ENCODE measurements around the gene ACOX1. TPM values are rescaled to one million over a fixed set of nuclear protein-coding genes. Genes with fewer than 3 reads are reported as not detected.

ACOX1 gene
- total and polyA plus RNA-seq, 2 of the 13 experiments (the other 11 are each of a cell fraction or from before 2014, with no cell fraction given), result 86.4 to 120 TPM

DNA sequence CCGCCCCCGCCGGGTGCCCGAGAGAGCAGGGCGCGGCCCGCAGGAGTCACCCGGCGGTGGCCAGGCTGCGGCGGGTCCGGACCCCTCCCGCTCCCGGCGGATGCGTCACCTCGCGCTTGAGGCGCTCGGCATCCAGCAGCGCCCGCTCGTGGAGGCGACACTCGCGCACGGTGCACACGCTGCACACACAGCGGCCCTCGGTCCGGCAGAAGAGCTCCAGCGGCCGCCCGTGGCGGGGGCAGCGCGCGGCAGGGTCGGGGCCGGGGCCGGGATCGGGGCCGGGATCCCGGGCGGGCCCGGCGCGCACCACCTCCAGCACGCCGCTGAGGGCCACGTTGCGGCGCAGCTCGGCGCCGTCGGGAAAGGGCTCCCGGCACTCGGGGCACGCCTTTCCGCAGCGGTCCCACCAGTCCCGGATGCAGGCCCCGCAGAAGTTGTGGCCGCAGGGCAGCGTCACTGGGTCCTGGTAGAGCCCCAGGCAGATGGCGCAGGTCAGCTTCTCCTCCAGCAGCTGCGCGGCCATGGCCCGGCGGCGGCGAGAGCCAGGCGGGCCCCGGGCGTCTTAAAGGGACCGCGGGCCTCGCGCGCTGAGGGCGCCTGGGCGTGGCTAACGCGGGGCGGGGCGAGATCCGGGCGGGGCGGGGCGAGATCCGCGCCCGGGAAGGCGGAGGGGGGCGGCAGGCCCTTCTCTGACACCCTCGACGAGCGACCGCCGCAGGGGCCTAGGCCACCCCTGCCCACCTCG is 82.4 kb downstream of the ACOX1 start, which contains the start of gene TRIM65 (continued):
- TF ChIP-seq, protein P1, sequence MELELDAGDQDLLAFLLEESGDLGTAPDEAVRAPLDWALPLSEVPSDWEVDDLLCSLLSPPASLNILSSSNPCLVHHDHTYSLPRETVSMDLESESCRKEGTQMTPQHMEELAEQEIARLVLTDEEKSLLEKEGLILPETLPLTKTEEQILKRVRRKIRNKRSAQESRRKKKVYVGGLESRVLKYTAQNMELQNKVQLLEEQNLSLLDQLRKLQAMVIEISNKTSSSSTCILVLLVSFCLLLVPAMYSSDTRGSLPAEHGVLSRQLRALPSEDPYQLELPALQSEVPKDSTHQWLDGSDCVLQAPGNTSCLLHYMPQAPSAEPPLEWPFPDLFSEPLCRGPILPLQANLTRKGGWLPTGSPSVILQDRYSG (CRISPR knock-in tag; IDR thresholded peaks at IDR 0.05), result peak; percentile 71; the same call in 1 of the 2 replicates
- TF ChIP-seq JUND (CRISPR knock-in tag; IDR thresholded peaks at IDR 0.05) (no peak), CAMTA2 (CRISPR knock-in tag; IDR thresholded peaks at IDR 0.05; ENCODE audit: borderline replicate concordance) (0 out of 2 replicates have a peak, but pooled peaks have one; percentile 36), MED1 (CRISPR knock-in tag; IDR thresholded peaks at IDR 0.05) (no peak), RAD21 (CRISPR knock-in tag; IDR thresholded peaks at IDR 0.05) (peak; percentile 84), BHLHE40 (IDR thresholded peaks at IDR 0.05; ENCODE audit: low read length) (no peak; the same call in none of the 2 replicates), ZNF792 (CRISPR knock-in tag; IDR thresholded peaks at IDR 0.05) (0 out of 2 replicates have a peak, but pooled peaks have one; percentile 43), ZNF713 (CRISPR knock-in tag; IDR thresholded peaks at IDR 0.05) (0 out of 2 replicates have a peak, but pooled peaks have one; percentile 56), FOSL2 (CRISPR knock-in tag; IDR thresholded peaks at IDR 0.05) (peak; percentile 80), ZBTB21 (CRISPR knock-in tag; IDR thresholded peaks at IDR 0.05) (no peak), TARDBP (CRISPR knock-in tag; IDR thresholded peaks at IDR 0.05) (peak; percentile 67), TP53 (CRISPR knock-in tag; conservative IDR thresholded peaks at IDR 0.05) (no peak), ZNF234 (CRISPR knock-in tag; conservative IDR thresholded peaks at IDR 0.05) (0 out of 2 replicates have a peak, but pooled peaks have one; percentile 86), ZNF552 (CRISPR knock-in tag; IDR thresholded peaks at IDR 0.05; ENCODE audit: borderline replicate concordance) (no peak; the same call in 1 of the 2 replicates)
- TF ChIP-seq, protein P2, sequence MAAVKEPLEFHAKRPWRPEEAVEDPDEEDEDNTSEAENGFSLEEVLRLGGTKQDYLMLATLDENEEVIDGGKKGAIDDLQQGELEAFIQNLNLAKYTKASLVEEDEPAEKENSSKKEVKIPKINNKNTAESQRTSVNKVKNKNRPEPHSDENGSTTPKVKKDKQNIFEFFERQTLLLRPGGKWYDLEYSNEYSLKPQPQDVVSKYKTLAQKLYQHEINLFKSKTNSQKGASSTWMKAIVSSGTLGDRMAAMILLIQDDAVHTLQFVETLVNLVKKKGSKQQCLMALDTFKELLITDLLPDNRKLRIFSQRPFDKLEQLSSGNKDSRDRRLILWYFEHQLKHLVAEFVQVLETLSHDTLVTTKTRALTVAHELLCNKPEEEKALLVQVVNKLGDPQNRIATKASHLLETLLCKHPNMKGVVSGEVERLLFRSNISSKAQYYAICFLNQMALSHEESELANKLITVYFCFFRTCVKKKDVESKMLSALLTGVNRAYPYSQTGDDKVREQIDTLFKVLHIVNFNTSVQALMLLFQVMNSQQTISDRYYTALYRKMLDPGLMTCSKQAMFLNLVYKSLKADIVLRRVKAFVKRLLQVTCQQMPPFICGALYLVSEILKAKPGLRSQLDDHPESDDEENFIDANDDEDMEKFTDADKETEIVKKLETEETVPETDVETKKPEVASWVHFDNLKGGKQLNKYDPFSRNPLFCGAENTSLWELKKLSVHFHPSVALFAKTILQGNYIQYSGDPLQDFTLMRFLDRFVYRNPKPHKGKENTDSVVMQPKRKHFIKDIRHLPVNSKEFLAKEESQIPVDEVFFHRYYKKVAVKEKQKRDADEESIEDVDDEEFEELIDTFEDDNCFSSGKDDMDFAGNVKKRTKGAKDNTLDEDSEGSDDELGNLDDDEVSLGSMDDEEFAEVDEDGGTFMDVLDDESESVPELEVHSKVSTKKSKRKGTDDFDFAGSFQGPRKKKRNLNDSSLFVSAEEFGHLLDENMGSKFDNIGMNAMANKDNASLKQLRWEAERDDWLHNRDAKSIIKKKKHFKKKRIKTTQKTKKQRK (IDR thresholded peaks at IDR 0.05; ENCODE audit: low read length), result no peak
- TF ChIP-seq, protein P3, sequence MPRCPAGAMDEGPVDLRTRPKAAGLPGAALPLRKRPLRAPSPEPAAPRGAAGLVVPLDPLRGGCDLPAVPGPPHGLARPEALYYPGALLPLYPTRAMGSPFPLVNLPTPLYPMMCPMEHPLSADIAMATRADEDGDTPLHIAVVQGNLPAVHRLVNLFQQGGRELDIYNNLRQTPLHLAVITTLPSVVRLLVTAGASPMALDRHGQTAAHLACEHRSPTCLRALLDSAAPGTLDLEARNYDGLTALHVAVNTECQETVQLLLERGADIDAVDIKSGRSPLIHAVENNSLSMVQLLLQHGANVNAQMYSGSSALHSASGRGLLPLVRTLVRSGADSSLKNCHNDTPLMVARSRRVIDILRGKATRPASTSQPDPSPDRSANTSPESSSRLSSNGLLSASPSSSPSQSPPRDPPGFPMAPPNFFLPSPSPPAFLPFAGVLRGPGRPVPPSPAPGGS (CRISPR knock-in tag; IDR thresholded peaks at IDR 0.05), result peak; percentile 83
- TF ChIP-seq, protein P4, sequence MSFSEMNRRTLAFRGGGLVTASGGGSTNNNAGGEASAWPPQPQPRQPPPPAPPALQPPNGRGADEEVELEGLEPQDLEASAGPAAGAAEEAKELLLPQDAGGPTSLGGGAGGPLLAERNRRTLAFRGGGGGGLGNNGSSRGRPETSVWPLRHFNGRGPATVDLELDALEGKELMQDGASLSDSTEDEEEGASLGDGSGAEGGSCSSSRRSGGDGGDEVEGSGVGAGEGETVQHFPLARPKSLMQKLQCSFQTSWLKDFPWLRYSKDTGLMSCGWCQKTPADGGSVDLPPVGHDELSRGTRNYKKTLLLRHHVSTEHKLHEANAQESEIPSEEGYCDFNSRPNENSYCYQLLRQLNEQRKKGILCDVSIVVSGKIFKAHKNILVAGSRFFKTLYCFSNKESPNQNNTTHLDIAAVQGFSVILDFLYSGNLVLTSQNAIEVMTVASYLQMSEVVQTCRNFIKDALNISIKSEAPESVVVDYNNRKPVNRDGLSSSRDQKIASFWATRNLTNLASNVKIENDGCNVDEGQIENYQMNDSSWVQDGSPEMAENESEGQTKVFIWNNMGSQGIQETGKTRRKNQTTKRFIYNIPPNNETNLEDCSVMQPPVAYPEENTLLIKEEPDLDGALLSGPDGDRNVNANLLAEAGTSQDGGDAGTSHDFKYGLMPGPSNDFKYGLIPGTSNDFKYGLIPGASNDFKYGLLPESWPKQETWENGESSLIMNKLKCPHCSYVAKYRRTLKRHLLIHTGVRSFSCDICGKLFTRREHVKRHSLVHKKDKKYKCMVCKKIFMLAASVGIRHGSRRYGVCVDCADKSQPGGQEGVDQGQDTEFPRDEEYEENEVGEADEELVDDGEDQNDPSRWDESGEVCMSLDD (CRISPR knock-in tag; IDR thresholded peaks at IDR 0.05; ENCODE audit: borderline replicate concordance), result peak; percentile 25; the same call in 1 of the 2 replicates
